Measurements from ENCODE around the gene ACSF3. TPM values are rescaled to one million over a fixed set of nuclear protein-coding genes. Genes with fewer than 3 reads are reported as not detected.

Gene ACSF3
- total RNA-seq, 1 experiment from 2014 or later, result 39.2 TPM

GRCh38 chr16:89130448-89130847 lies 36.8 kb downstream of the ACSF3 start:
- ChIA-PET CTCF (no interaction called here), POLR2A (no interaction called here)
- Mint-ChIP-seq H3K36me3 (ENCODE audit: insufficient read depth, unreplicated experiment) (peaks cover 45% of the 10 kb centered on the region), H3K4me3 (ENCODE audit: unreplicated experiment) (no peak overlapping the region), H3K27ac (ENCODE audit: low read depth, unreplicated experiment) (no peak overlapping the region), H3K4me1 (ENCODE audit: insufficient read depth, unreplicated experiment) (no peaks in the 10 kb centered on the region), H3K9me3 (ENCODE audit: unreplicated experiment) (peaks cover 15% of the 10 kb centered on the region), H3K27me3 (ENCODE audit: insufficient read depth, unreplicated experiment) (no peaks in the 10 kb centered on the region)
- no peak for TF ChIP-seq CTCF (IDR thresholded peaks at IDR 0.05; ENCODE audit: unreplicated experiment)
- intact Hi-C loops (cut with micrococcal nuclease), result no loop called here
- DNase-seq (ENCODE audit: unreplicated experiment), result no peak
- BruUV-seq (replicated peaks), result no TSS peak

GRCh38 chr16:89131783-89132182 lies 38.1 kb downstream of the ACSF3 start:
- Mint-ChIP-seq H3K27ac (ENCODE audit: low read depth, unreplicated experiment) (no peak overlapping the region), H3K27me3 (ENCODE audit: insufficient read depth, unreplicated experiment) (no peaks in the 10 kb centered on the region), H3K4me1 (ENCODE audit: insufficient read depth, unreplicated experiment) (no peaks in the 10 kb centered on the region), H3K4me3 (ENCODE audit: unreplicated experiment) (no peak overlapping the region), H3K9me3 (ENCODE audit: unreplicated experiment) (peaks cover 15% of the 10 kb centered on the region), H3K36me3 (ENCODE audit: insufficient read depth, unreplicated experiment) (peaks cover 53% of the 10 kb centered on the region)
- CTCF ChIA-PET, result interaction anchor here (0.5 kb wide), 1 partner anchor 142 kb away, joined by 3 read pairs; no protein-coding TSS in a partner anchor
- TF ChIP-seq CTCF (IDR thresholded peaks at IDR 0.05; ENCODE audit: unreplicated experiment), result no peak
- no TSS peak for BruUV-seq (replicated peaks)
- POLR2A ChIA-PET, result no interaction called here
- DNase-seq (ENCODE audit: unreplicated experiment), result no peak
- intact Hi-C loops (cut with micrococcal nuclease), result no loop called here

- Mint-ChIP-seq H3K27ac (ENCODE audit: low read depth, unreplicated experiment) (no peak overlapping the region), H3K4me3 (ENCODE audit: unreplicated experiment) (no peak overlapping the region), H3K9me3 (ENCODE audit: unreplicated experiment) (peaks cover 15% of the 10 kb centered on the region), H3K4me1 (ENCODE audit: insufficient read depth, unreplicated experiment) (no peaks in the 10 kb centered on the region), H3K36me3 (ENCODE audit: insufficient read depth, unreplicated experiment) (peaks cover 48% of the 10 kb centered on the region), H3K27me3 (ENCODE audit: insufficient read depth, unreplicated experiment) (no peaks in the 10 kb centered on the region)
- DNase-seq (ENCODE audit: unreplicated experiment), result no peak
- no TSS peak for BruUV-seq (replicated peaks)
- intact Hi-C loops (cut with micrococcal nuclease), result no loop called here
- no peak for TF ChIP-seq CTCF (IDR thresholded peaks at IDR 0.05; ENCODE audit: unreplicated experiment)
- CTCF ChIA-PET, result no interaction called here
- POLR2A ChIA-PET, result interaction anchor here (0.7 kb wide), 1 partner anchor 73 kb away, joined by 3 read pairs; no protein-coding TSS in a partner anchor
These were observed 38.7 kb downstream of the ACSF3 start for GRCh38 chr16:89132194-89133005.

- TF ChIP-seq CTCF (IDR thresholded peaks at IDR 0.05; ENCODE audit: unreplicated experiment), result no peak
These were observed 39.9 kb downstream of the ACSF3 start for GRCh38 chr16:89133457-89134127.

More at GRCh38 chr16:89133457-89134127, 39.9 kb downstream of the ACSF3 start:
- ChIA-PET CTCF (interaction anchor here (0.5 kb wide), 1 partner anchor 208 kb away, joined by 3 read pairs; no protein-coding TSS in a partner anchor), POLR2A (no interaction called here)
- Mint-ChIP-seq H3K4me3 (ENCODE audit: unreplicated experiment) (no peak overlapping the region), H3K36me3 (ENCODE audit: insufficient read depth, unreplicated experiment) (peaks cover 48% of the 10 kb centered on the region), H3K4me1 (ENCODE audit: insufficient read depth, unreplicated experiment) (no peaks in the 10 kb centered on the region), H3K27ac (ENCODE audit: low read depth, unreplicated experiment) (no peak overlapping the region), H3K9me3 (ENCODE audit: unreplicated experiment) (peaks cover 13% of the 10 kb centered on the region), H3K27me3 (ENCODE audit: insufficient read depth, unreplicated experiment) (no peaks in the 10 kb centered on the region)
- DNase-seq (ENCODE audit: unreplicated experiment), result no peak
- no TSS peak for BruUV-seq (replicated peaks)
- intact Hi-C loops (cut with micrococcal nuclease), result no loop called here

All from MCF 10A (cell line).